GM18909 (cell line): ENCODE measurements around the gene BBX.
A peak's percentile ranks its signal among the peaks of the same experiment; 100 is the strongest.

Experiments
- ATAC-seq: cut with Tn5 transposase; IDR thresholded peaks from one replicate; pipeline ENCODE4 v1.9.1; 2021; ENCODE audit warnings: mild to moderate bottlenecking; ENCODE audit not compliant: unreplicated experiment, poor library complexity

BBX gene

GRCh38 chr3:107643038-107643883 is 120.5 kb downstream of the BBX start:
- ATAC-seq = peak; percentile 52

DNA sequence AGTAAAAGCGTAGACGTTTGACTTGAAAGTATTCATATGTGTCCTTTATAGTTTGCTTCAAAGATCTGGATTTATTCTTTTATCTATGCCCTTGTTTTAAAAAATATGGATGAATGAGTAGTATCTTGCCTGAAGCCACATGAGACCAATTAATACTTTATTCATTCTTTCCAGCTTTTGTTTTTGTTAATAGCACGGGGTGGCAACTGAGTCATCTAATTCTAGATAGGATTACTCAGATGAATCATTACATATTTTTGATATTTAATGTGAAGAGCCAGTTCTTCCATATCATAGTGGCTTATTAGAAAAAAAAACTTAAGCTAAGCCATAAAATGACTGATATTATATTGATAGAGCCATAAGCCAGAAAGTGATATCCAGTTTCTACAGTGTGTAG is 121.9 kb downstream of the BBX start:
- no peak for ATAC-seq

GRCh38 chr3:107650788-107651187 is 128.0 kb downstream of the BBX start:
- ATAC-seq = peak; percentile 46

DNA sequence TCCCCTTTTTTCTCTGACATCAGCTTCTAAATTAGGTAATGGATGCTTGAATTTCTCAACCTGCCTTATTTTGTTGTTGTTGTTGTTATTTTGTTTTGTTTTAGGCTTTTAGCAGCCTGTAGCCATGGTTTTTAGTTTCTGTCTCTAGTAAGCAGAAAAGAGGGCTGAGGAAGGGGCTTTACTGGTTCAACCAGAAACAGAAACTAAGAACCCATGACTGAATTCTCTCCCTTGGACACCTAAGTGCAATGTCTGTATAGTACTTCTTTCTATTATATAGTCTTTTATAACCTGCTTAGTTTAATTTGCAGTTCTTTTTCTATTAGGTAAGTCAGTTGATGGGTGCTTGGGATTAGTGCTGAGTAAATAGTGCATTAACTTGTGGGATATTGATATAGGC is 129.0 kb downstream of the BBX start:
- peak; percentile 64 for ATAC-seq

DNA sequence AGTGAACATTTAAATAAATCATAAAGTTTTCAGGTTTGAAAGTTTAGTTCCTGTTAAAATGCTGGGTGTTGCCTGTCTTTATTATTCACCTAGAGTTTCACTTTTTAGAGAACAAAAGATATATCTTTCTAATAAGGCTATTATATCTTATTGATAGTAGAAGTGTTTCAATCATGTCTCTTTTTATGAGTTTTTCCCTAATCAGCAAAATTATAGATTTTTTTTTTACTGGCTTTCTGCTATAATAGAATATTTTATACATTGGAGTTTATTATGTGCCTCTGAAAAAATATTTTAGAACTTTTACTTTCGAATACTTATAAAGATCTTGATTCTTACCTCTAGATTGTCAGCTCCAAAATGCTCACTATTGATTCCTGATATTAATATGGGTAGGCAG is 131.5 kb downstream of the BBX start:
- no peak for ATAC-seq

- no peak for ATAC-seq
Observed at GRCh38 chr3:107657971-107658370, 135.2 kb downstream of the BBX start.

- no peak for ATAC-seq
Observed at GRCh38 chr3:107660306-107660976, 137.7 kb downstream of the BBX start.

- peak; percentile 52 for ATAC-seq
Observed at GRCh38 chr3:107661447-107662123, 138.8 kb downstream of the BBX start.

GRCh38 chr3:107662124-107662507 is 139.4 kb downstream of the BBX start:
- ATAC-seq = no peak

DNA sequence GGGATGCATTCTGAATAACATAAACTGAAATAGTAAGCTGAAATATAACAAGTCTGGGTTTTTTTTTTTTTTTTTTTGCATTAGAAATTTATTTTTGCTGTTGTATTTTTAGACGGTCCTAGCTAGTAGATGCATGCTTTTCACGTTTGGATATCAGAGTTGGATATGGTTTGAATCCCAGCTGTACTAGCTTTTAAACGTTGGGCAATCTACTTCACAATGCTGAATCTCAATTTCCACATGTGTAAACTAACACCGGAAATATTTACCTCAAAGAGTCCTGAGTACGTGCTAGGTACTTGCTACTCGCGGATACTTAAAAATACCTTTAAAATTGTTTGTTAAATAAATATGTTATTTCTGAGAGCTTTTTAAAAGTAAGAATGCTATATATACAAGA is 139.8 kb downstream of the BBX start:
- no peak for ATAC-seq

- no peak for ATAC-seq
Observed at GRCh38 chr3:107663266-107663665, 140.5 kb downstream of the BBX start.

DNA sequence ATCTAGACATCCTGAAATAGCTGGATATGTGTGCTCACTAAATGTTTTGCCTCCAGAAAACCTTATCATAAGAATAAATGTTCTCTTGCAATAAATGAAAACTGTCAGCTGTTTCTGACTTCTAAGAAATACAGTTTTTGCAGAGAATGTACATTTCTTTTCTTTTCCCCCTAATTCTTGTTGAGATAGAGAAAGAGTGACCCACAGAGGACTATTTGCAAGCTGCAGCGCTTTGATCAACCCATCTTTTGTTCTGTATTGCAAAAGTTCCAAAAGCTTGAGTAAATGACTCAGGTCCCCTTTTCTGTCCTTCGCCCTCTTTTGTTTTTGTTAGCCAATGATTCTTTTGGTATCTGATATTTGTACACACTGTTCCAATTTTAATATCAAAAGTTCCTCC is 141.9 kb downstream of the BBX start:
- ATAC-seq = no peak

- ATAC-seq = no peak
Observed at GRCh38 chr3:107665351-107665750, 142.6 kb downstream of the BBX start.

DNA sequence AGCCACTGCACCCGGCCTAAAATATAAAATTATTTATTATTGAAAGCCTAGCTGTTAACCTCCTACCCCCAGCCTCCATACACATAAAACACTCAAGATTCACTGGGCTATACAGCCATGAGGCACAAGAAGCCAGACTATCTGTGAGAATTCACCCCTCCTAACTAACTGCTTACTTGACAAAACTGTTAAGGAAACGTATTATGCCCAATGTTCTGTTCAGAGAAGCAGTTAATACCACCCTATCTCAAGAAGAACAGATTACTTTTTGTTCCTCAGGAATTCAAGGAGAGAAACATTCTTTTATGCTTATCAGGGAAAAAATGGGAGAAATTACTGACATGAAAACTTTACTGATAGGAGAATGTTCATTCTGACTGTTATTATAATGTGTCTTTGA is 144.1 kb downstream of the BBX start:
- ATAC-seq = no peak

- ATAC-seq = no peak
Observed at GRCh38 chr3:107668416-107668815, 145.7 kb downstream of the BBX start.

DNA sequence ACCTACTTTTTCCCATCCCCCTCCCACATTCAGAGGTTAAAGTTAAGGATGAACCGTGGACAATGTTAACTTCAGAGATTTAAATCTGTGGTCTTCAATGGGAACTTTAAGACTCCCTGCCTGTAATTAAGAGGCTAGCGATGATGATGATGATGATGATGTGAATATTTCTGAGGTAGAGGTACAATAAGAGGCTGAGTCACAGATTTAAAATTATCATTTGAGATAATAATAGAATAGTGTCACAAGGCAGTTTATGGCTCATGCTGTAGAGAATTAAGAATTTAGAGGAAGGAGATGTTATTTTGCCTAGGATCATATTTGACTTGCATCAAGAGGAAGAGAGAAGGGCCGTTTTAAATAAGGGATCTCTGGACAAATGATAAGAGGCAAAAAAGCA is 146.2 kb downstream of the BBX start:
- no peak for ATAC-seq

DNA sequence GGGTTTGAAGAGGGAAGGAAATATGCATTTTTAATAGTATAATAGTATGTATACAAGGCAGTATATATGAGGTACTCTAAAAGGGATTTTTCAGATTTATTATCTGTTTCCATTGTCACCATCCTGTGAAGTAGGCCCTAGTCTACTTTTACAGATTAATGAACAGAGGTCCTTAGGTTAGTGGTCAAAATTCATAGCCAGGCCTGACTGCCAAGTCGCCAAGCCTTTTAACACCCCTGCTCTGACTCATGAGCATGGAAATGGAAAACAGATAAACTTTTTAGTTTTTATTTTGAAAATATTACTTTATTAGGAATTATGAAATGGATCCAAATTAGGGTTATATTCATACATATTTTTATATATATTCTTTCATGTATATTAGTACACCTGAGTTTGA is 146.9 kb downstream of the BBX start:
- ATAC-seq = no peak

- ATAC-seq = no peak
Observed at GRCh38 chr3:107670986-107671385, 148.2 kb downstream of the BBX start.

GRCh38 chr3:107674371-107674770 is 151.6 kb downstream of the BBX start:
- ATAC-seq = no peak

- ATAC-seq = peak; percentile 64
Observed at GRCh38 chr3:107675233-107675900, 152.6 kb downstream of the BBX start.
